OCI-LY7 (cell line): ENCODE data around the gene SNRNP25. TPM values are rescaled to one million over a fixed set of nuclear protein-coding genes. Genes with fewer than 3 reads are reported as not detected.

ENCODE experiments used
- BruUV-seq: library from RNA; stranded (reverse); fragments of 400-500 nt; replicated peaks from 2 replicates; lab custom pipeline; 2021; lab: Mats Ljungman, UMichigan
- CTCF ChIA-PET: fragments of 300-600 bp; sonication (Branson Sonifier 250); formaldehyde crosslinking; loops from one replicate; lab custom pipeline; 2022; ENCODE audit warnings: antibody characterized with exemption; ENCODE audit not compliant: unreplicated experiment; lab: Charles Lee
- POLR2A ChIA-PET: fragments of 300-600 bp; sonication (Branson Sonifier 250); formaldehyde crosslinking; loops from one replicate; lab custom pipeline; 2022; ENCODE audit warnings: antibody characterized with exemption; lab: Charles Lee
- DNase-seq: peaks from one replicate; pipeline ENCODE4 v3.0.0-alpha.2; 2015; ENCODE audit warnings: low spot score
- H2AFZ ChIP-seq: fragments of 200-600 bp; sonication (generic), shearing (Covaris generic); 2 replicates; pipeline ENCODE4 v1.6.1; 2014; ENCODE audit warnings: mild to moderate bottlenecking, antibody characterized with exemption, low read length, moderate library complexity
- H3K27ac ChIP-seq: fragments of 200-600 bp; sonication (generic); 2 replicates; pipeline ENCODE4 v1.5.1; 2014; ENCODE audit warnings: mixed run types, low read depth, mild to moderate bottlenecking, moderate library complexity, low read length, inconsistent platforms; ENCODE audit not compliant: poor library complexity, severe bottlenecking
- H3K36me3 ChIP-seq: fragments of 200-600 bp; sonication (generic); 2 replicates; pipeline ENCODE4 v1.6.1; 2014; ENCODE audit warnings: mild to moderate bottlenecking, antibody characterized with exemption, low read length, moderate library complexity, mixed read lengths; ENCODE audit not compliant: insufficient read depth
- H3K4me1 ChIP-seq: fragments of 200-600 bp; sonication (generic); 2 replicates; pipeline ENCODE4 v1.5.1; 2014; ENCODE audit warnings: mild to moderate bottlenecking, low read length; ENCODE audit not compliant: insufficient read depth, poor library complexity, severe bottlenecking
- H3K4me2 ChIP-seq: fragments of 200-600 bp; sonication (generic); 2 replicates; pipeline ENCODE4 v1.6.1; 2014; ENCODE audit warnings: mild to moderate bottlenecking, low read length
- H3K4me3 ChIP-seq: fragments of 200-600 bp; sonication (generic); 2 replicates; pipeline ENCODE4 v1.5.1; 2014; ENCODE audit warnings: mild to moderate bottlenecking, low read depth, low read length; ENCODE audit not compliant: poor library complexity, severe bottlenecking
- H3K79me2 ChIP-seq: fragments of 200-600 bp; sonication (generic); 2 replicates; pipeline ENCODE4 v1.6.1; 2016; ENCODE audit warnings: low read depth, mild to moderate bottlenecking, low read length, moderate library complexity, mixed read lengths; ENCODE audit not compliant: insufficient read depth
- H3K9me2 ChIP-seq: fragments of 200-600 bp; sonication (generic); 2 replicates; pipeline ENCODE4 v1.6.1; 2016; ENCODE audit warnings: mild to moderate bottlenecking, low read length, mixed read lengths; ENCODE audit not compliant: insufficient read depth
- H3K9me3 ChIP-seq: fragments of 200-600 bp; sonication (generic); 2 replicates; pipeline ENCODE4 v1.6.1; 2014; ENCODE audit warnings: mild to moderate bottlenecking, mixed run types, low read length, mixed read lengths
- H4K20me1 ChIP-seq: fragments of 200-600 bp; sonication (generic); 2 replicates; pipeline ENCODE4 v1.6.1; 2014; ENCODE audit warnings: mild to moderate bottlenecking, antibody characterized with exemption, low read length, moderate library complexity, mixed read lengths; ENCODE audit not compliant: insufficient read depth
- EZH2phosphoT487 ChIP-seq: fragments of 200-600 bp; sonication (generic); IDR thresholded peaks from 2 replicates; pipeline ENCODE4 v1.6.1; 2018; ENCODE audit warnings: low read depth, borderline replicate concordance, mild to moderate bottlenecking, mixed run types, antibody characterized with exemption, low read length, moderate library complexity, mixed read lengths
- intact Hi-C: fragments of 100-400 bp; cut with micrococcal nuclease; formaldehyde crosslinking; loops from one replicate; pipeline ENCODE4 v1.10.0; 2022; ENCODE audit not compliant: unreplicated experiment
- total RNA-seq, 2 experiments: library from RNA; depleted of rRNA in 1 of 2; stranded (reverse); fragments of >200 nt in 1 of 2; shearing (Covaris generic) in 1 of 2; gene quantifications; 2 replicates each; pipeline ENCODE4 v1.2.3, GENCODE V29; 2014 to 2022
- TF ChIP-seq, protein P1 (sequence below): fragments of 200-600 bp; sonication (generic); conservative IDR thresholded peaks from 2 replicates; pipeline ENCODE4 v1.5.1; 2014; ENCODE audit warnings: mild to moderate bottlenecking, antibody characterized with exemption, low read length, moderate library complexity, mixed read lengths

Gene SNRNP25
- total RNA-seq, 2 experiments from 2014 or later: 61.4 to 68.3 TPM

DNA sequence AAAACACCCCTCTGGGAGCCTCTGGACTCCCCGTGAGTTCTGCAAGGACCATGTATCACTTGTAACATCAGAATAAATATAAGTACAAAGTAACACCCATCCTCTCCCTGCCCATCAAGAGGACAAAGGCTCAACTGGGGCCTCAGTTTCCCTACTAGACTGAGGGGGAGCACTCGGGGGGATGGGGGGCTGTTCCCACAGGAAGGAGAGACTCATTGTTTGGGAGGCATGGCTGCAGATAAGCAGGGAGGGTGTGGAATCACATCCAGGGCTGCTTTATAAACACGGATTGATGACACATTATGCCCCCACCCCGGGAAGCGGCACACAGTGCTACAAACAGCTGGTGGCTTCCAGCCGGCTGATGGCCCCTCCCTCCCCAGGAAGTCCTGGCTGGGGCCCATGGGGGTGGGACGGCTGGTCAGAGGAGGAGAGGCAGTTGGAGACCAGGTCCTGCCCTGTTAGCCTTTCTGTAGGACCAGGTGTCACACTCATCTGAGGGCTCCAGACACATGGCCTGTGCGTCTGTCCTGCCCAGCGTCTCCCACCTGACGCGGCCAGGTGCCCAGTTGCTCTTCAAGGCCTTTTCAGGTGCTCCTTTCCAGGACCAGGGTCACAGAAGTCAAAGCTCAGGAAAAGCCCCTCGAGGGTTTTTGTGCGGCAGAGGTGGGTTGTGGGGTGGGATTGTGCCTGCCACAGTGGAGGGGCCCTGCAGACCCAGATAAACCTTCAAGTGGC is 23.1 kb downstream of the SNRNP25 start:
- no TSS peak for BruUV-seq
- Histone ChIP-seq H3K4me1 (peaks cover 29% of the 10 kb centered on the region), H2AFZ (no peak overlapping the region), H4K20me1 (no peaks in the 10 kb centered on the region), H3K9me3 (no peaks in the 10 kb centered on the region), H3K79me2 (no peaks in the 10 kb centered on the region), H3K4me2 (peak overlapping the region; percentile 92), H3K9me2 (no peaks in the 10 kb centered on the region), H3K27ac (peak overlapping the region; percentile 35), H3K36me3 (peaks cover 3% of the 10 kb centered on the region; the same call in 1 of the 2 replicates), H3K4me3 (peak overlapping the region; percentile 86)
- intact Hi-C loops: loop anchor here (2.0 kb wide), 1 partner anchor 24 kb away; the partner anchor contains the start of genes POLR3K and SNRNP25
- peak; percentile 40 for DNase-seq
- ChIA-PET CTCF (no interaction called here), POLR2A (interaction anchor here (0.5 kb wide), 1 partner anchor 20 kb away, joined by 3 read pairs; no protein-coding TSS in a partner anchor)
- no peak for TF ChIP-seq EZH2phosphoT487
- TF ChIP-seq, protein P1, sequence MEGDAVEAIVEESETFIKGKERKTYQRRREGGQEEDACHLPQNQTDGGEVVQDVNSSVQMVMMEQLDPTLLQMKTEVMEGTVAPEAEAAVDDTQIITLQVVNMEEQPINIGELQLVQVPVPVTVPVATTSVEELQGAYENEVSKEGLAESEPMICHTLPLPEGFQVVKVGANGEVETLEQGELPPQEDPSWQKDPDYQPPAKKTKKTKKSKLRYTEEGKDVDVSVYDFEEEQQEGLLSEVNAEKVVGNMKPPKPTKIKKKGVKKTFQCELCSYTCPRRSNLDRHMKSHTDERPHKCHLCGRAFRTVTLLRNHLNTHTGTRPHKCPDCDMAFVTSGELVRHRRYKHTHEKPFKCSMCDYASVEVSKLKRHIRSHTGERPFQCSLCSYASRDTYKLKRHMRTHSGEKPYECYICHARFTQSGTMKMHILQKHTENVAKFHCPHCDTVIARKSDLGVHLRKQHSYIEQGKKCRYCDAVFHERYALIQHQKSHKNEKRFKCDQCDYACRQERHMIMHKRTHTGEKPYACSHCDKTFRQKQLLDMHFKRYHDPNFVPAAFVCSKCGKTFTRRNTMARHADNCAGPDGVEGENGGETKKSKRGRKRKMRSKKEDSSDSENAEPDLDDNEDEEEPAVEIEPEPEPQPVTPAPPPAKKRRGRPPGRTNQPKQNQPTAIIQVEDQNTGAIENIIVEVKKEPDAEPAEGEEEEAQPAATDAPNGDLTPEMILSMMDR: no peak

DNA sequence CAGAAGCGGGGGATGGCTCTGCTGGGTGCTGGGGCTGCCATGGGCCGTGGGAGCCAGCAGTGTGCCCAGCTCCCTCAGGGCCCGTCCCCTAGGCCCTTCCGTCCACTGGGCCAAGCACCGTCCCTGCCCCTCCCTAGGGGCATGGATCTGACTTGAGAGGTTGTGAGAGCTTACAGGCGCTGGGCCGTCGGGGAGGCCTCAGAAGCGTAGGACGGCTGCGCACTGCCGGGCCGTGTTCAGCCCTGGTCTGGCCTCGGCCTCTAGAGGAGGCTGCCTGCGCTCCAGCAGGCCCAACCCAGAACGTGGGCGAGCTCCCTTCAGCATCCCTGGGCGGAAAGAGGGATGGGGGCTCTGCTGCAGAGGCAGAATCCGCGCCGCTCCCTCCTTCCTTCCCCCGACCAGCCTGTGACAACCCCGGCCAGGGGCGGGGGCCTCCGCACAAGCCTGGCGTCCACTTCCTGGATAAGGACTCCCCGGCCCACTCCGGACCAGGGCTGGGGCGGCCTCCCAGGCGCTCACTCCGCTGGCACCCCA is 23.7 kb downstream of the SNRNP25 start:
- BruUV-seq: no TSS peak
- TF ChIP-seq, protein P1: no peak
- TF ChIP-seq EZH2phosphoT487: no peak
- POLR2A ChIA-PET: interaction anchor here (0.5 to 0.6 kb wide), 2 partner anchors 20 to 455 kb away, joined by 3 read pairs; no protein-coding TSS in a partner anchor
- peak; percentile 62 for DNase-seq
- Histone ChIP-seq H3K9me2 (no peaks in the 10 kb centered on the region), H3K4me3 (peak overlapping the region; percentile 86), H3K4me1 (peaks cover 29% of the 10 kb centered on the region), H4K20me1 (no peaks in the 10 kb centered on the region), H3K27ac (peak overlapping the region; percentile 35), H3K4me2 (peak overlapping the region; percentile 92), H3K9me3 (no peaks in the 10 kb centered on the region), H3K79me2 (no peaks in the 10 kb centered on the region), H2AFZ (peak overlapping the region; percentile 70; the same call in 1 of the 2 replicates), H3K36me3 (peaks cover 3% of the 10 kb centered on the region; the same call in 1 of the 2 replicates)
- intact Hi-C loops: loop anchor here (2.0 kb wide), 1 partner anchor 25 kb away; the partner anchor contains the start of genes POLR3K and SNRNP25
- CTCF ChIA-PET: no interaction called here
